ENCODE data around the gene ZDHHC14. TPM values are rescaled to one million over a fixed set of nuclear protein-coding genes. Genes with fewer than 3 reads are reported as not detected.
"Not testable (repeated sequence)": the region's sequence is repeated elsewhere in the genome, so short reads cannot be mapped to it uniquely, and the experiment has no call there.

The ZDHHC14 gene
- 3.1 TPM for total RNA-seq

DNA sequence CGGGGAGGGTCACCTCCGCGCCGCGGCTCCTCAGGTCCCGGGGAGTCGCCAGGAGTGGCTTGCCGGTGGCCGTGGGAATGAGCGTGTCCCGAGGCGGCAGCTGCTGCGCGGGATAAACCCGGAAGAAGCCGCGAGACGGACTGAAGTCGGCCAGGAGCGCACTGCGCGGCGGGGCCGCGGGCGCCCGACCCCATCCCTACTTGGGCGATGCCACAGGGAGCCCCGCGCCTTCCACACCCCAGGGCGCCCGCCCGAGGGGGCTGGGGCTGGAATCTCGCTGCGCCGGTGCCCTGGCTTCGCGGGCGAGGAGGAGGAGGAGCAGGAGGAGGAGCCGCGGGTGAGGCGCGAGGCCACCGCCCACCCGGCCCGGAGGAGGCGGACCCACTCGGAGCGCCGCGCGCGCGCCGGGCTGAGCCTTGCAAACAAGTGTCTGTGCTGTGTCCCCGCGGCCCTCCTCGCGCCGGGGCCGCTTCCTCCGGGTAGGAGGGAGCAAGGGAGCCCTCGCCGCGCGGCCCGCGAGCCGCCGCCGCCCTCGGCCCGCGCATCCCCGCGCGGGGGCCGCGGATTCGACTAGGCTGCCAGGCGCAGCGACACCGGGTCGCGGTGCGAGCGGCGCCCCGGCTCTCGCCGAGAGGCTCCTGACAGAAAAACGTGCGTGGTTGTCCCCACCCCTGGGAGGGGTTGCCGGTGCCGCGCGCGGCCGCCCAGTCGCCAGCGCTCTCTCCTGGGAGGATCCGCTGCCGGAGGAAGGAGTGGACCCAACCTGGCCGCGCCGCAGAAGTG is at the start of gene ZDHHC14:
ZDHHC14 (plus strand) TSS at position 412 of the 783 bp plus-strand sequence.
- ATAC-seq: peak; percentile 91

DNA sequence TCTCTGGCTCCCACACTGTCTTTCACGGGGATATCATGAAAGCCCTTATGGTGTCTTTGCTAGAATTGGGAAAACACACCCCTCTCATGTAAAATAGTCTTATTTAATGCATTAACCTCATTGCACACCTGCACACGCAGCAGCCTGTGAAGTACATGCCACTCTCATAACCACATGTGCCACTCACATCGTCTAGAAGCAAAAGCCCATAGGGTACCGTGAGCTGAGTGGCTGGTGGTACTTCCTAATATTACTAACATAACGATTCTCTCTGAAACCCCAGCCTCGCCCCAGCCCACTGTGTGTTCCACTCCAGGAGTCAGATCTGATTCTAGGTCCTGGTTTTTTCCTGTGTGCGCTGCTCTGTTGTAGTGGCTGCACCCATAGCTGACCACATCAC is 48.2 kb upstream of the ZDHHC14 start:
- no peak for ATAC-seq

DNA sequence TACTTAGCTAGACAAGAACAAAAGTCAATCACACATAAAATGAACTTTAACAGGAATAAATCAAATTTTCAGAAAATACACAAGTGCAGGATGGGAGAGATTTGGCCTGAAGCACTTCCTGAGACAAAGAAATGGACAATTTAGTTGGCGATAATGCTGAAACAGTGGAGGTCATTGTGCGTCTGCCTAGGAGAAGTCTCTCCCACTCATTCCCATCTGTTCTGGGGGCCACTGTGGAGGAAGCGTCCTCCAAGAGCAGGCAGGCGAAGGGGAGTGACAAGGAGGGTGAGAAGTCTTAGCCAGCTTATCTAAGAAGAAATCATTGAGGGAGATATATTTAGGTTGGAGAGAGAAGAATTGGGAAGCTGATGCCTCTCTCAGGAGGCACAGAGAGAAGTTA is 47.5 kb upstream of the ZDHHC14 start:
- ATAC-seq: no peak

DNA sequence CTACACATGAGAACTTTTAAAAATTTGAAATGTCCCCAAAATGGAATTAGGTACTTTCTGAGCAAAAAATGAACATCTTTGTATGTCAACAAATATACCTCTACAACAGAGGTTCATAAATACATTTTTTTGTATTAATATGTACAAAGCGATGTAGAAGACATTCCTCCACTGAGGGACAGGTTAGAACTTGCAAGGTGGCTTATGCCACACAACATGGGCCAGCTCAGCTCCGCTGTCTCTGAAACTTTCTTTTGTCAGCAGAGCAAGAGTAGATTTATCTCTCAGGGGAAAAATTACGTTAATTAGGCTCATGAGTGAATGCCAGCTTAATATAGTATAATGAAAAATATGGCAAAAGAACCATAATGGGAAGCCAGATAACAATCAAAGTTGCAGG is 47.0 kb upstream of the ZDHHC14 start:
- ATAC-seq: no peak

DNA sequence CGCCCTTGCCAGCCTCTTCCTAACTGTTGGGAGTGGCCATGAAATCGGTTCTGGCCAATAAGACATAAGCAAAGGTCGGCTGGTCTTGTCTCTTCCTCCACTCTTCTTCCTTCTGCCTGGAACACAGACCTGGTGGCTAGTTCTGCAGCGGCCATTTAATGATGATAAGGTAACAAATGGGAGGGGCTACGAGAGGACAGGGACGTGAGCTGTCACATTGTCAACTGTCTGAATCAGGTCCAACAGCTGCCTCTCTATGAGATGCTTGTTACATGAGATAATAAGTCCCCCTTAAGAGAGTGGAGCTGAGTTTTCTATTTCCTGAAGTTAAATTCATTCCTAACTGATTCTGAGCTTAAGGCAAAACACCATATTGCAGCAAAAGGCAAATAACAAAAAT is 45.2 kb upstream of the ZDHHC14 start:
- ATAC-seq: no peak

DNA sequence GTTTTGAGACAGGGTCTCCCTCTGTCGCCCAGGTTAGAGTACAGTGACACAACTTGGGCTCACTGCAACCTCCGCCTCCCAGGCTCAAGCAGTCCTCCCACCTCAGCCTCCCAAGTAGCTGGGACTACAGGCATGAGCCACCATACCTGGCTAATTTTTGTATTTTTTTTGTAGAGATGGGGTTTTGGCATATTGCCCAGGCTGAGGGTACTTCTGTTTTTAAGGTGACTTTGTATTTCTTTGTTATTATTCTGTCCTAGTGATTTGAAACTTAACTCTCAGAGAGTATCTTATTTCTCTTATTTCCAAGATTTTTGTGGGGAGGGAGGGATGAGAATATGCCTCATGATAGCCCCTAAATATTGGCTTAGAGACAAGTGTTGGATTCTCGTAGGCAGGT is 43.7 kb upstream of the ZDHHC14 start:
- ATAC-seq: not testable (repeated sequence)

DNA sequence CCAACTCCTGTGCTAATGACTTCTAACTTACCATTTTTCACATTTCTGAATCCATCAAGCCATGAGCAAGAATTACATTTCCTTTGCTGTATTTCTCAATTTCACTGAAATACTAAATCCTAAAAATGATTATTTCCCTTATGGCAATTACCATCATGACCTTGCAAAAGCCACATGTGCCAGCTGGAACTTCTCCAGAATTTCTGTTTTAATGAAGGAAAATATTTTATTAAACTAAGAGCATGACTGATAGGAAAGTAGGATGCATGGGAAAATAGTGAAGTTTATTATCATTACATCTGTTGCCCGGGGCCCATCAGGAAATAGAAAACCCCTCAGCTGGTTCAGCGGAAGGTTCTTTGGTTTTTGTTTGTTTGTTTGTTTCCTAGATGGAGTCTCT is 43.2 kb upstream of the ZDHHC14 start:
- ATAC-seq: no peak

DNA sequence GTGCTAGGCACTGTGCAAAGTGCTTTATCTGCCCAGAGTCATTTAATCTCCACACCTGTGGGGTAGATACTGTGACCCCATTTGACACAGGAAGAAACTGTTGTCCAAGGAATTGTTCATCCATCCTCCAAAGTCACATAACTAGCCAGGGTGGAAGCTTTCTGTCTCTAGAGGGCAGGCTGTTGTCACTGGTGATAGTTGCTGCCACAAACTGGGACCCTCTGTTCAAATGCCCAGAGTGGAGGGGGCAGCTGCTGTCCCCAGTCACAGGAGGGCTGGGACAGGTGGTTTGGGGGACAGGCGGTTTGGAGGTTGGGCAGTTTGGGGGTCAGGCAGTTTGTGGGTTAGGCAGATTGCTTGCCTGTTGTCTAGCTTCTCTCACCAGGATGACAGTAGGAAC is 41.6 kb upstream of the ZDHHC14 start:
- no peak for ATAC-seq

DNA sequence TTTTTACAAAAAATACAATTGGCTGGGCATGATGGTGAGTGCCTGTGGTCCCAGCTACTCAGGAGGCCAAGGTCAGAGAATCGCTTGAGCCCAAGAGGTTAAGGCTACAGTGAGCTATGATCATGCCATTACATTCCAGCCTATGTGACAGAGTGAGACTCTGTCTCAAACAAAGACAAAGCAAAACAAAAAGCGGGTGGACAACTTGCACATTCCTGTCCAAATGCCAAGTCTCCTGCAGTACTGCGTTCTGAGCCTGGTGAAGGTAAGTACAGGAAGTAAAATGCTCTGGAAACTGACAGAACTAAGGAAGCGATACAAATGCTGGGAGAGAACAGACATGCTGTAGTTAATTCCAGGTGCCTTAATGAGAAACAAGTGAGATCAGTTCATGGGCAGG is 37.3 kb upstream of the ZDHHC14 start:
- ATAC-seq: peak; percentile 13

DNA sequence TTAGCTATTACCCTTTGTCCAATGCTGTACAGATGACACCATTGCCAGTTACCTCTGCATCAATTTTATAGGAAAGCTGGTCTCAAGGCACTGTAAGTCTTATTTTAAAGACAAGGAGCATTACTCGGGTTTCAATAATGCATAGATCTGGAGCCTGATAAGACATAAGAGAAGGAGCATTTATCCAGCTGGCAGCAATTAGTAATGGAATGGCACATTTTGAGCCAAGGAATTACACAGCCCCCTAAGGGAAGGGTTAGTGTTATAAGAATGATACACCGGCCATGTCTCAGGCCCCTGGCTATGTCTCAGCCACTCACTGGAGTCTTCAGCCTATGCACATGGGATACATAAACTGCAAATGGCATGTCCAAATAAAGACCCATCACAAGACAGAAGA is 34.6 kb upstream of the ZDHHC14 start:
- ATAC-seq: no peak

DNA sequence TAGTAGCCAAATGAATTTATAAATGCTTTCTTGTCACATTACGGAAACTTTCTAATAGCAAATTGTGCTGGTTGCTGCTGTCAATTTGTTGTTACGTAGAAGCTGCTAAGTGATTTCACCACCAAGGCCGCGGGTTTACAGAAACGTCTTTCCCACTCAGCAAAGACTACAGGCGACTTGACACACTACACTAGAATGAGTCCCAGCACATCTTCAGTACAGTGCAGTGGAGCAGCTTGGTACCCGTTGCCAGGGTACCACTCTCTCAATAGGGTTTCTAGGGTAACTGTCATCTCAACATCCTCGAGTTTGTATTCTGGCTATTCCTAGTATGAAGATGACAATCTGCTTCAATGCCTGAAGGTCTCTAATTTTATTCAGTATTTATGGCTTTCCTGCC is 22.7 kb upstream of the ZDHHC14 start:
- ATAC-seq: no peak

DNA sequence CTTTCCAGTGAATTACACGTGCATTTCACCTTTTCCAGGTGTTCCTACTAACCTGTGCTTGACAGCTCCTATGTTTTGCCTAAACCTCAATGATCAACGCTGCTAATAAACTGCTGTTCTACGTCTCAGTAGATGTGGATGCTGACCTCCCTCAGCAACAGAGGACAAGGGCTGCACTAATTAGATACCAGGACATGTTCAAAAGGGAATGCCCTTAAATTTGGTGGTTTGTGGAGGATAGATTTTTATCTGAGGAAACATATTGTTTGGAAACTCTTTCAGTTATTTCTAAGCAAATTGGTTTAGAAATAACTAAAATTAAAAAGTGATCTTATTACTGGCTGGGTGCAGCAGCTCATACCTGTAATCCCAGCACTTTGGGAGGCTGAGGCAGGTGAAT is 19.1 kb upstream of the ZDHHC14 start:
- no peak for ATAC-seq

DNA sequence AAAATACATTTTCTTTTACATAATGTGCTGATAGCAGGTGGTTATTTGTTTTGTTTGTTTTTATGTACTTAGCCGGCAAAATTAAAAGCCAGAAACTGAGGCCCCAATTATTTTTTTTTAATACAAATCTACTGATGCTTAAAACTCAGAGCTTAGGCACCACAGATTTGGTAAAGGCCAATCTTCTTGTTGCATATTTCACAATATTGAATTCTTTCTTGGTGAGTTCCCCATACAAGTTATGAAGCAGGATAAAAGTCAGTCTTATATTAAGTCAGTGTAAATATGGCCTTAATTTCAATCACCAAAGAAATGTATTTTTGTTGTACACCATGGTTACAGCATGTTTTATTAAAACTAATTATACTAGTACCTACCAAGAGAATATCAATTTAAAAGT is 16.3 kb upstream of the ZDHHC14 start:
- no peak for ATAC-seq

DNA sequence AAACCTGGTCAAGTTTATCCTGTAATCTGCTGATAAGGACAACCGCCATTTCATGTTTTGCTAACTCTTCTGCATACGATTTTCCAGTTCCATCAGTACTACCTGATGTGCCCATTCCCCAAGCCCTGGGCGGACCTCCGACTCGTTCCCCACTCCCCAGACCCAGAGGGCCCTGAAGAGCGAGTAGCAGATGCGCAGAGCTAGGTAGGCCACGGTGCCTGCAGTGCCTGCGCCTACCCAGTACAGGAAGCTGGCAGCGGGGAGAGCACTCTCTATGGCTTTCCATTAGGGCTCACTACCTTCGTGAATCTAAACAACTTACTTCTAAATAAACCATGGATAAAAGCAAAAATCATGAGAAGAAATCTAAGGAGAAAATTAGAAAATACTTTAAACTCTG is 14.3 kb upstream of the ZDHHC14 start:
- ATAC-seq: no peak

DNA sequence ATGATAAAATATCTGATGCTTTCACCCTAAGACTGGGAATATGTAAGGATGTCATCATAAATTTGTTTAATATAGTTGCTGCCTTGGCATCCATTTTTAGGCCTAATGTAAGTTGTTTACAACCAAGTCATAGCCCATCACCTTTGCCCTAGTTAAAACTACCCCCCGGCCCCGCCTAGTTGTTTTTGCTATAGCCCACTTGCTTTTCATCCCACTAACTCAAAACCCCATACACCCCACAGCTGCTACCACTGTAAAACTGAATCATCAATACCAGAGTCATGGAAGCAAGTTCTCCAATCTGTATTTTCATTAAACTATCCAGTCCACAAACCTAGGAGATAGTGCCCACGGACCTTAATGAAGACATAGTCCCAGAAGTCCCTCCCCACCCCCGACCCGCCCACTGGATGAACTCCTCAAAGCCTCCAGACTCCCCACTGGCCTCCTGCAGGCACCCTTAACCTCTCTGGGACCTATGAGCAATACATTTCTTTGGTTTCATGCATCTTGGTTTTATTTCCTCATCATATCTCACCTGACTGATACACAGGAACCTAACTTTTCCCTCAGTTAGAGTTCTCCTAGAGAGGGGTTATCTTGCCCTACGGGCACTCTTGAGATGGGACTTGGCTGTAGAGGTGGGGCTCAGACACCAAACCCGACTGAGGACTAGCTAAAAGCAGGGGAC is 12.5 kb upstream of the ZDHHC14 start:
- ATAC-seq: no peak

DNA sequence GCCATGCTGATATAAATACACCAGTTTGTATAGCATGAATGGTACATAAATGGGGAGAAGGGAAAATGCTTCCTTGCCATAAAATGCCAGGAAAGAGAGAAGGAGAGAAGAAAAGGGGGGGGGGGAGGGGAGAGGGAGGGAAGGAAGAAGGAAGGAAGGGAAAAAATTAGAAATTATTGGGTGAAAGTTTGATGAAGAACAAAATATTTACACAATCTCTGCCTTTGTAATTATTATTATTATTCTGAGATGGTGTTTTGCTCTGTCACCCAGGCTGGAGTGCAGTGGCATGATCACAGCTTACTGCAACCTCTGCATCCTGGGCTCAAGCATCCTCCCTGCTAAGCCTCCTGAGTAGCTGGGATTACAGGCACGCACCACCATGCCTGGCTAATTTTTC is 10.2 kb upstream of the ZDHHC14 start:
- ATAC-seq: no peak

DNA sequence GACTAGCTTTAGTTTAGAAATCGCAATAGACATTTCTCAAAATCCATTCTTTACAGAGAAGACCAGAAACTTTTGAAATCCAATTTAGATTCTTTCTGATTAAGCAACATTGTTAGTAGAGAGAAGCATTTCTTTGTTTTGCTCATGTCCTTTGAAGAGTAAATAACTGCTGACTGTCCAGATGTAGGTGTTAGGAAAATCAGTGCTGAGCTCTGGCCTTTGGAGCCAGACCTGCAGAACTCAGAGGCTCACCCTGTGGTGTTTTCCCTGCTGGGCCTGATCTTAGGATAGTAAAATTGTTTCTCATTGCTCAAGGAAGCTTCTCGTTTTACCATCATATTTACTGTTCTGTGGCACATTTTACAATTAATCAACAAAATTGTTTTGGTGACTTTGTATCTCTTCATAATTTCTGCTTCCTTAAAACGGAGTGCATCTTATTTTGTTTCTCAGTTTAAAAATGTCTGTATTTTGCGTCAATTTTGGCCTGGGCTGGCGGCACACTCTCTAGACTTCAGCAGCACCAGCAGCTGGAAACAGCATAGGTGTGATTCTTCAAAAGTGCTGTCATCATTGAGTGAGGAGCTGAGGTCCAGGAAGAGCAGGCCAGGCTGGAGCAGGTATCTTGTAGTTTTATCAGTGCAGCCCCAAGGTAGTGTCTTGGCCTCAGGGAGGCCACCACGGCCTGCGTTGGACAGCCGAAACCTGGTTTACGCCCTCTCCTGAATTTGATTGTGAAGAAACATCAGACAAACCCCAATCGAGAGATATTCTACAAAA is 8.3 kb upstream of the ZDHHC14 start:
- no peak for ATAC-seq

DNA sequence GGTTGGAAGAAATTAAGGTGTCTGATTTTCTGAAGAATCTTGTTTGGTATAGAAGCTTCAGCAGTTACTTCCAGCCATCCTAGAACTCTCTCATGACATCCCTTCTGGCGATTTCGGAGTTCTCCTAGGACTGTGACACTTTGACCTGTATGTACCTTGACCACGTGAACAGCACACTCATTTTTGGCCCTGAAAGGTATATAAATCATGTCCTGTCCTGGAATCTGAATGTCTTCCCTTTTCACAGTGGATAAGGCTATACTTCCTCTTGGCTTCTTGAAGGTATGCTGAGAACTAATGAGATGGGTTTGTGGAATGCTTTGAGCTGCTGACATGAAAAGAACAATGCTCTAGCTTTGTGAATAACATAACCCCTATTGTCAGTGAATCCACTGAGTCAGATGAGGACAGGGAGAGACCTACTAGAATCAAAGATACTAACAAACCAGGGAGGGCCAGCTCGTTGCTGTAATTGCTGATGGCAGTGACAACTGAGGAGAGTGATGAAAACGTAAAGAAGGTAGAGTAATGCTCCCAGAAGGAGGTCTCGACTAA is 6.0 kb upstream of the ZDHHC14 start:
- ATAC-seq: no peak

DNA sequence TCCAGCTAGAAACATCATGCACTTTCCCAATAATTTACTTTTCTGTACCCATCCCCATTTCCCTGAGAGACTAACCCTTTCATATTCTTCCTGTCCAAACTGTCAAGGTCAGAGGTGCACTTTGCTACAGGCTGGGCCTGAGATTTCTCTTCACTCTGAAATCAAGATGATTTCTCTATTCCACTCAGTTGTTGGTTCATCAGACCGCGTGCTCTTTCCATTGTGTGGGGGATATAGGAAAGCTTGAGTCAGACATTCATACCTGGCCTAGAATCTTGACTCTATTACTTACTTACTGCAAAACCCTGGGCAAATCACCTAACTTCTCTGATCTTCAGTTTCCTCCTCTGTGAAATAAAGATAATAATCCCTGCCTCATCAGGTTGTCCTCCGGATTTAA is 4.7 kb upstream of the ZDHHC14 start:
- no peak for ATAC-seq

DNA sequence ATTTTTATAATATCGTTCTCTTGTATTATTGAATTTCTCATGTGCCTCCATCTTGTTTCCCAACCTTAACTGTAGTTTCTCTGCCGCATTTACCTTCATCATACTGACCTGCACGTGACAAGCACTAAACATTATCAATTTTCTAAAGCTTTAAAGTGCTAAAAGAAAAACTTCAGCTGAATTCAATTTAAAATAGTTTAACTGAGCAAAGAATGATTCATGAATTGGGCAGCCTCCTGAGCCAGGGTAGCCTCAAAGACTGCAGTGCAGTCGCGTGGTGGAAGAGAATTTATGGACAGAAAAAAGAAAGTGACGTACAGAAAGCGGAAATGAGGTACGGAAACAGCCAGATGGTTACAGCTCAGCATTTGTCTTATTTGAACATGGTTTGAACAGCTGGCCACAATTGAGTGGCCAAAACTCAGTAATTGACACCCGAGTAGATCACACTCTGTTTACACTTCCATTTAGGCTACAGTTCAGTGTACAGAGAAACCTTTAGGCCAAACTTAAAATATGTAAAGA is 4.2 kb upstream of the ZDHHC14 start:
- no peak for ATAC-seq

DNA sequence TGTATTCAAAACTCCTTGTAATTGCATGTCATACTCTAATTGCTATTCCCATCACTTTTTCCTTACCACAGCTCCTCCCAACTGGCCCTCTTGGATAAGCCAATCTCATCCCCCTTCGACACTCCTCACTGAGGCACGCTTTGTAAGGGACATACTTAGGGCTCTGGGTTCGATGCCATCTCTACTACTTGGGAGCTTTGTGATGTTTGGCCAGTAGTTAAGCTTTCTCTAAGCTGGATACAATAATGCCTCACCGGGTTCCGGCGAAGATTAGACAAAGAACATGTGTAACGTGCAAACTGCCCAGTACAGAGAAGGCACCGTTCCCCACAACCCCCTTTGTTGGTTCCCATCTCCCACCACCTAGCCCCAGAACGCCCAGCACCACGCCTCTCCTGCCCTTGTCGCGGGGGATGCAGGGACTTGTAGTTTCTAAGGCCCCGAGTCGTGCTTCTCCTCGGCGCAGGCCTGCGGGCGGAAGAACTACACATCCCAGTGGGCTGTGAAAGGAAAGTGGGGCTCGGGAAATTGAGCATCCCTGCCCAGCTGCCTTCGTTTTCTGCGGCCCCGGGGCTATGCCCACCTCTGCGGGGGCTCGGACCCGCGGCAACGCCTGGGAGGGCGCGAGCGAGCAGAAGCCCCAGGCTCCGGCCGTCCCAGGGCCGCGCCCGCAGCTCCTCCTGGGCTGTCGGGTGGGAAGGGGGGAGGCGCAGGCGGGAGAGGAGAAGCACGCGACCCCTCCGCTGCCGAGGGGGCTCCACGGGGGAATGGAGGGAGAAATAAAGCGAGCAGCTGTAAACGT is 1.1 kb upstream of the ZDHHC14 start:
- peak; percentile 85 for ATAC-seq

DNA sequence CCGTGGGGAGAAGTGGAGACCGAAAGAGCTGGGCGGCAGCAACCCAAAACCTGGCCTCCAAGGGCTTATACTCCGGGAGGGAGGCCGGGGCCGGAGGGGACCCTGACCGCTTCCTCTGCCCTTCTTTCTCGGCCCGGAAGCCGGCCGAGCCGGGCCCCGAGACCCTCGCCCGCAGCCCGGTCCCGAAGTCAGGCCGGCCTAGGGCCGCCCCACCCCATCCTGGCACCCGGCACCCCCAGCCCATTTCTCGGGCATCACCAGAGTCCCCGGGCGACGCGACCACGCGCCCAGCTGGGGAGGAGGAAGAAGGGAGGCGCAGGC is 572 bp upstream of the ZDHHC14 start:
- no peak for ATAC-seq
